ENCODE results near the gene MTHFD1L. TPM values are rescaled to one million over a fixed set of nuclear protein-coding genes. Genes with fewer than 3 reads are reported as not detected.

Gene MTHFD1L
- total and polyA plus RNA-seq, 9 of the 15 experiments (the other 6 are each of a cell fraction or from before 2014, with no cell fraction given), result 20.9 to 128 (median 61.0) TPM

- ChIA-PET POLR2A (interaction anchor here (0.6 to 1.1 kb wide), 5 partner anchors 9 to 553 kb away, joined by 3 read pairs; no protein-coding TSS in a partner anchor), CTCF (ENCODE audit: low intra/inter-chr PET ratio) (interaction anchor here (0.7 kb wide), 1 partner anchor 9 kb away, joined by 3 read pairs; no protein-coding TSS in a partner anchor)
- no peaks in the 10 kb centered on the region for H3K9me1 ChIP-seq (ENCODE audit: control insufficient read depth, insufficient read depth, low read length)
- intact Hi-C loops (cut with micrococcal nuclease), result no loop called here
- no peak overlapping the region for H3K27ac ChIP-seq (ENCODE audit: extremely low read depth, low read depth, low read length)
- ATAC-seq (no peak), DNase-seq (ENCODE audit: extremely low read depth in 1 of 4, low spot score in 3 of 4) (no peak), FAIRE-seq (no peak)
- no peak overlapping the region for H2AFZ ChIP-seq (ENCODE audit: low read depth, low read length)
- no peaks in the 10 kb centered on the region for H4K20me1 ChIP-seq (replicated peaks; ENCODE audit: control insufficient read depth, insufficient read depth, low read length)
- no peak overlapping the region for H3K4me2 ChIP-seq (ENCODE audit: insufficient read depth, low read length)
- no peaks in the 10 kb centered on the region for H3K79me2 ChIP-seq (ENCODE audit: control insufficient read depth, insufficient read depth, low read length)
- BruUV-seq (replicated peaks), result no TSS peak
- no peak overlapping the region for H3K9ac ChIP-seq (ENCODE audit: insufficient read depth in 1 of 2, low read depth in 2 of 2, low read length in 2 of 2)
- no peaks in the 10 kb centered on the region for H3K9me3 ChIP-seq (replicated peaks; ENCODE audit: control insufficient read depth, insufficient read depth, low read depth, low read length)
- TF ChIP-seq XRCC4 (IDR thresholded peaks at IDR 0.05; ENCODE audit: extremely low read depth, insufficient read depth, insufficient read length), result no peak
- 0 out of 2 replicates have a peak, but pooled peaks have one; percentile 19 for TF ChIP-seq BHLHE40 (IDR thresholded peaks at IDR 0.05; ENCODE audit: low read length)
- no peak for TF ChIP-seq PRDM10 (IDR thresholded peaks at IDR 0.05; ENCODE audit: partially characterized antibody)
- no peak overlapping the region for H3K4me3 ChIP-seq
- in situ Hi-C loops (cut with MboI), result no loop called here
- peaks cover 29 to 55% of the 10 kb centered on the region in 2 experiments; a peak in 4 of 5 replicates for H3K27me3 ChIP-seq (ENCODE audit: control insufficient read depth in 2 of 2, insufficient read depth in 2 of 2, low read length in 2 of 2)
- 6% methylated on average over 3 of the region's 4 CpGs for WGBS (ENCODE audit: insufficient coverage, low coverage, missing lambda C conversion rate)
- no peaks in the 10 kb centered on the region for H3K4me1 ChIP-seq (replicated peaks in 1 of 2; ENCODE audit: control insufficient read depth in 2 of 2, insufficient read depth in 2 of 2, low read length in 2 of 2)
- peaks cover 3% of the 10 kb centered on the region; the same call in 1 of the 3 replicates for H3K36me3 ChIP-seq (ENCODE audit: control insufficient read depth, insufficient read depth, low read length)
Measured at GRCh38 chr6:151107897-151108427, 242.5 kb downstream of the MTHFD1L start.

Data from K562 (cell line).